ENCODE measurements around the gene ANKS1B. TPM values are rescaled to one million over a fixed set of nuclear protein-coding genes. Genes with fewer than 3 reads are reported as not detected.

Gene ANKS1B
- total and polyA plus RNA-seq, 2 of the 4 experiments (the other 2 are of a cell fraction) = 0.17 to 0.18 TPM

DNA sequence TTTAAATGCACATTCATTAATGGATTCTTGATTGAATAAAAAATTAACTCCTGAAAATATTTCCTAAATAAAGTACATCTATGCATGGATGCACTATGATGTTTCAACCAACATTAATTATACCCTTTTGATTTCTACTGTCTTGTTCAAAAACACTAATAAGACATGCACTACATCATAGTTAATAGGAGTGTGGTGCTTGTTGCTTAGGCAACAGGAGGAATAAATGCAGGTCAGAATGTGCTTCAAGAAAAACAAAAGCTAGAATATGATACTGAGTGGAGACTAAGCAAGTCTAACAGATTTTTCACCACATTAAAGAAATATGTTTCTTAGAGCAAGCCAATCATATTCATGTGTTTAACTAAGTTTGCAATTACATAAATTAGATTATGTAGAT, 833.0 kb downstream of the ANKS1B start:
- H3K36me3 ChIP-seq (ENCODE audit: control insufficient read depth, insufficient read depth, low read length) = no peaks in the 10 kb centered on the region
- H3K18ac ChIP-seq (ENCODE audit: low read depth, low read length) = no peak overlapping the region
- no peak overlapping the region for H3K56ac ChIP-seq (ENCODE audit: extremely low read depth, insufficient read depth, low read length)
- H2BK20ac ChIP-seq (ENCODE audit: low read depth, low read length) = no peak overlapping the region
- intact Hi-C loops (cut with micrococcal nuclease) (no loop called here), dilution Hi-C loops (cut with HindIII; ENCODE audit: low sequenced_read_pairs, unreplicated experiment) (no loop called here), in situ Hi-C loops (cut with MboI; ENCODE audit: low sequenced_read_pairs) (no loop called here)
- H3K27ac ChIP-seq (ENCODE audit: insufficient read depth, low read length) = no peak overlapping the region
- ChIA-PET CTCF (no interaction called here), POLR2A (ENCODE audit: unreplicated experiment) (no interaction called here)
- no peak overlapping the region for H3K14ac ChIP-seq (replicated peaks; ENCODE audit: low read depth, low read length)
- H2BK5ac ChIP-seq (ENCODE audit: low read depth, low read length, poor library complexity, severe bottlenecking) = no peak overlapping the region
- H3K4me3 ChIP-seq (ENCODE audit: insufficient read depth, low read depth, low read length) = no peak overlapping the region
- H2AK9ac ChIP-seq (replicated peaks; ENCODE audit: low read depth, low read length, poor library complexity) = no peak overlapping the region
- no peaks in the 10 kb centered on the region for H3K9me1 ChIP-seq (ENCODE audit: insufficient read depth, low read length)
- TF ChIP-seq RAD21 (IDR thresholded peaks at IDR 0.05; ENCODE audit: low read length) = no peak
- TF ChIP-seq, protein P1, sequence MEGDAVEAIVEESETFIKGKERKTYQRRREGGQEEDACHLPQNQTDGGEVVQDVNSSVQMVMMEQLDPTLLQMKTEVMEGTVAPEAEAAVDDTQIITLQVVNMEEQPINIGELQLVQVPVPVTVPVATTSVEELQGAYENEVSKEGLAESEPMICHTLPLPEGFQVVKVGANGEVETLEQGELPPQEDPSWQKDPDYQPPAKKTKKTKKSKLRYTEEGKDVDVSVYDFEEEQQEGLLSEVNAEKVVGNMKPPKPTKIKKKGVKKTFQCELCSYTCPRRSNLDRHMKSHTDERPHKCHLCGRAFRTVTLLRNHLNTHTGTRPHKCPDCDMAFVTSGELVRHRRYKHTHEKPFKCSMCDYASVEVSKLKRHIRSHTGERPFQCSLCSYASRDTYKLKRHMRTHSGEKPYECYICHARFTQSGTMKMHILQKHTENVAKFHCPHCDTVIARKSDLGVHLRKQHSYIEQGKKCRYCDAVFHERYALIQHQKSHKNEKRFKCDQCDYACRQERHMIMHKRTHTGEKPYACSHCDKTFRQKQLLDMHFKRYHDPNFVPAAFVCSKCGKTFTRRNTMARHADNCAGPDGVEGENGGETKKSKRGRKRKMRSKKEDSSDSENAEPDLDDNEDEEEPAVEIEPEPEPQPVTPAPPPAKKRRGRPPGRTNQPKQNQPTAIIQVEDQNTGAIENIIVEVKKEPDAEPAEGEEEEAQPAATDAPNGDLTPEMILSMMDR (conservative IDR thresholded peaks at IDR 0.05; ENCODE audit: low read depth, low read length) = no peak
- TF ChIP-seq, protein P2, sequence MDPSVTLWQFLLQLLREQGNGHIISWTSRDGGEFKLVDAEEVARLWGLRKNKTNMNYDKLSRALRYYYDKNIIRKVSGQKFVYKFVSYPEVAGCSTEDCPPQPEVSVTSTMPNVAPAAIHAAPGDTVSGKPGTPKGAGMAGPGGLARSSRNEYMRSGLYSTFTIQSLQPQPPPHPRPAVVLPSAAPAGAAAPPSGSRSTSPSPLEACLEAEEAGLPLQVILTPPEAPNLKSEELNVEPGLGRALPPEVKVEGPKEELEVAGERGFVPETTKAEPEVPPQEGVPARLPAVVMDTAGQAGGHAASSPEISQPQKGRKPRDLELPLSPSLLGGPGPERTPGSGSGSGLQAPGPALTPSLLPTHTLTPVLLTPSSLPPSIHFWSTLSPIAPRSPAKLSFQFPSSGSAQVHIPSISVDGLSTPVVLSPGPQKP (IDR thresholded peaks at IDR 0.05; ENCODE audit: borderline replicate concordance, low read depth, low read length) = no peak
- H3K4me2 ChIP-seq (ENCODE audit: low read depth, low read length) = no peak overlapping the region
- H3K79me1 ChIP-seq (ENCODE audit: low read depth in 1 of 2, low read length in 2 of 2) = no peaks in the 10 kb centered on the region
- H3K9me3 ChIP-seq (ENCODE audit: control insufficient read depth, insufficient read depth, low read length) = no peaks in the 10 kb centered on the region
- no peaks in the 10 kb centered on the region for H3K27me3 ChIP-seq (ENCODE audit: control insufficient read depth, insufficient read depth, low read length)
- no peak overlapping the region for H4K8ac ChIP-seq (ENCODE audit: low read depth in 2 of 2, low read length in 2 of 2)
- H2BK15ac ChIP-seq (ENCODE audit: low read depth, low read length) = no peak overlapping the region
- no peaks in the 10 kb centered on the region for H3K4me1 ChIP-seq (ENCODE audit: control insufficient read depth, insufficient read depth, low read length)
- no peak overlapping the region for H3K9ac ChIP-seq (ENCODE audit: low read depth, low read length)
- no TSS peak for BruUV-seq (replicated peaks)
- H2AK5ac ChIP-seq (ENCODE audit: low read depth, low read length) = no peak overlapping the region
- no peak for ATAC-seq (ENCODE audit: low read depth)
- no peak for DNase-seq
- no peak overlapping the region for H3K23ac ChIP-seq (ENCODE audit: low read depth, low read length)
- H2AFZ ChIP-seq (replicated peaks; ENCODE audit: low read length, poor library complexity) = no peak overlapping the region
- H3K4ac ChIP-seq (ENCODE audit: low read depth, low read length) = no peak overlapping the region
- H4K91ac ChIP-seq (ENCODE audit: insufficient read depth, low read depth, low read length) = no peak overlapping the region
- H4K20me1 ChIP-seq (ENCODE audit: insufficient read depth, low read length) = no peaks in the 10 kb centered on the region
- H4K5ac ChIP-seq (ENCODE audit: low read depth, low read length) = no peak overlapping the region
- H2BK120ac ChIP-seq (ENCODE audit: low read depth, low read length) = no peak overlapping the region

All from IMR-90 (cell line).